RKO (cell line): ENCODE measurements around the gene CBX8.
"Not testable (repeated sequence)": the region's sequence is repeated elsewhere in the genome, so short reads cannot be mapped to it uniquely, and the experiment has no call there.

Experiments
- DNase-seq: peaks from one replicate; pipeline ENCODE4 v3.0.0-alpha.2; 2016; ENCODE audit warnings: low spot score

Gene CBX8

GRCh38 chr17:79779084-79779529 lies 17.8 kb downstream of the CBX8 start:
- DNase-seq, result no peak

- peak; percentile 34 for DNase-seq
Measured at GRCh38 chr17:79778504-79779083, 18.3 kb downstream of the CBX8 start.

GRCh38 chr17:79777894-79778503 lies 18.9 kb downstream of the CBX8 start, which contains the start of gene CBX2:
Gene CBX2, plus strand, starts transcription at chr17:79778148. Its CDS starts 88 bp downstream, at chr17:79778236.
- DNase-seq, result peak; percentile 80

- DNase-seq, result peak; percentile 70
Measured at GRCh38 chr17:79777120-79777893, 19.6 kb downstream of the CBX8 start.

- DNase-seq, result no peak
Measured at GRCh38 chr17:79776376-79777119, 20.3 kb downstream of the CBX8 start.

- DNase-seq, result no peak
Measured at GRCh38 chr17:79775632-79776031, 21.2 kb downstream of the CBX8 start.

GRCh38 chr17:79774561-79774975 lies 22.3 kb downstream of the CBX8 start:
- DNase-seq, result no peak

- DNase-seq, result not testable (repeated sequence)
Measured at GRCh38 chr17:79772726-79773125, 24.2 kb downstream of the CBX8 start.

GRCh38 chr17:79771276-79771675 lies 25.6 kb downstream of the CBX8 start:
- no peak for DNase-seq

- DNase-seq, result no peak
Measured at GRCh38 chr17:79769570-79770506, 27.0 kb downstream of the CBX8 start.

- DNase-seq, result no peak
Measured at GRCh38 chr17:79765708-79766107, 31.2 kb downstream of the CBX8 start.

GRCh38 chr17:79761894-79762589 lies 34.8 kb downstream of the CBX8 start:
- no peak for DNase-seq

- no peak for DNase-seq
Measured at GRCh38 chr17:79760197-79760906, 36.5 kb downstream of the CBX8 start.

- DNase-seq, result no peak
Measured at GRCh38 chr17:79758271-79758670, 38.6 kb downstream of the CBX8 start.

GRCh38 chr17:79757140-79757745 lies 39.6 kb downstream of the CBX8 start:
- no peak for DNase-seq

GRCh38 chr17:79755591-79755990 lies 41.3 kb downstream of the CBX8 start:
- DNase-seq, result no peak

- DNase-seq, result not testable (repeated sequence)
Measured at GRCh38 chr17:79754903-79755302, 42.0 kb downstream of the CBX8 start.

GRCh38 chr17:79754370-79754769 lies 42.5 kb downstream of the CBX8 start:
- no peak for DNase-seq

GRCh38 chr17:79752175-79752574 lies 44.7 kb downstream of the CBX8 start:
- no peak for DNase-seq
